Activated CD4-positive, alpha-beta memory T cell treated with anti-CD3 and anti-CD28 coated beads for 36 hours (primary cell): ENCODE results near the gene IMMT. TPM values are rescaled to one million over a fixed set of nuclear protein-coding genes. Genes with fewer than 3 reads are reported as not detected.

ENCODE experiments used
- CTCF ChIA-PET: fragments of 350-600 bp; sonication (Branson Sonifier 250); formaldehyde crosslinking; loops from one replicate; lab custom pipeline; 2021; ENCODE audit warnings: antibody characterized with exemption, inconsistent platforms; lab: Charles Lee
- POLR2A ChIA-PET: fragments of 350-600 bp; sonication (Branson Sonifier 250); formaldehyde crosslinking; loops from one replicate; lab custom pipeline; 2021; ENCODE audit warnings: antibody characterized with exemption; lab: Charles Lee
- DNase-seq: peaks from one replicate; pipeline ENCODE4 v3.0.0-alpha.2; 2020
- H3K27ac Mint-ChIP-seq: one replicate; pipeline ENCODE4 v1.8.0; 2021; ENCODE audit warnings: mixed read lengths
- H3K27me3 Mint-ChIP-seq: one replicate; pipeline ENCODE4 v1.8.0; 2021; ENCODE audit warnings: mixed read lengths
- H3K36me3 Mint-ChIP-seq: one replicate; pipeline ENCODE4 v1.8.0; 2021; ENCODE audit warnings: mixed read lengths
- H3K4me1 Mint-ChIP-seq: one replicate; pipeline ENCODE4 v1.8.0; 2021; ENCODE audit warnings: low read depth, mixed read lengths
- H3K4me3 Mint-ChIP-seq: one replicate; pipeline ENCODE4 v1.8.0; 2021; ENCODE audit warnings: mild to moderate bottlenecking, mixed read lengths
- H3K9me3 Mint-ChIP-seq: one replicate; pipeline ENCODE4 v1.8.0; 2021; ENCODE audit warnings: mixed read lengths
- intact Hi-C: fragments of 100-400 bp; cut with micrococcal nuclease; formaldehyde crosslinking; loops from one replicate; pipeline ENCODE4 v1.15.1; 2023
- total RNA-seq, 2 experiments: library from RNA; stranded (reverse); gene quantifications; one replicate each; pipeline ENCODE4 v1.2.3, GENCODE V29; 2021

The IMMT gene
- total RNA-seq, 2 experiments from 2014 or later = 170 to 172 TPM

DNA sequence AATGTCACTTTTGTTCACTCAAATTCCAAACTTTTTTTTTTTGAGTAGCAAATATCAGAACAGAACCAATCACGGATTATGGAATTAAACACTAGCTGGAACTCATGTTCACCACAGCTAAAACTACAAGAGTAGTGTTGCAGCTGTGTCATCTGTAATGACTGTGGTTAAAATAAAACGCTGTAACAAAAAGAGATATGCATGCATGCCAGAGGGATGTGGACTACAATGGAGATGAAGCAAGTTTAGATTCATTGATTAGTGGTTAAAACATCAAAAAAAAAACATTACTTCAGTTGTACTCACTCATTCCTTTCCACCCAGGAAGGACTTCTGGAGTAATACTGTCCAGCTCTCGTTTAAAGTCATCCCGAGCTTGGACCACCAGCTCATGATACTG, 37.0 kb downstream of the IMMT start:
- no peak overlapping the region for H3K4me3 Mint-ChIP-seq
- intact Hi-C loops = no loop called here
- CTCF ChIA-PET = interaction anchor here (0.8 kb wide), 2 partner anchors 39 to 521 kb away, joined by 3 read pairs; no protein-coding TSS in a partner anchor
- H3K4me1 Mint-ChIP-seq = no peaks in the 10 kb centered on the region
- no peaks in the 10 kb centered on the region for H3K27me3 Mint-ChIP-seq
- H3K9me3 Mint-ChIP-seq = no peaks in the 10 kb centered on the region
- H3K27ac Mint-ChIP-seq = no peak overlapping the region
- DNase-seq = no peak
- H3K36me3 Mint-ChIP-seq = peaks cover 33% of the 10 kb centered on the region
- POLR2A ChIA-PET = interaction anchor here (1.0 kb wide), 1 partner anchor 19 kb away, joined by 3 read pairs; no protein-coding TSS in a partner anchor

DNA sequence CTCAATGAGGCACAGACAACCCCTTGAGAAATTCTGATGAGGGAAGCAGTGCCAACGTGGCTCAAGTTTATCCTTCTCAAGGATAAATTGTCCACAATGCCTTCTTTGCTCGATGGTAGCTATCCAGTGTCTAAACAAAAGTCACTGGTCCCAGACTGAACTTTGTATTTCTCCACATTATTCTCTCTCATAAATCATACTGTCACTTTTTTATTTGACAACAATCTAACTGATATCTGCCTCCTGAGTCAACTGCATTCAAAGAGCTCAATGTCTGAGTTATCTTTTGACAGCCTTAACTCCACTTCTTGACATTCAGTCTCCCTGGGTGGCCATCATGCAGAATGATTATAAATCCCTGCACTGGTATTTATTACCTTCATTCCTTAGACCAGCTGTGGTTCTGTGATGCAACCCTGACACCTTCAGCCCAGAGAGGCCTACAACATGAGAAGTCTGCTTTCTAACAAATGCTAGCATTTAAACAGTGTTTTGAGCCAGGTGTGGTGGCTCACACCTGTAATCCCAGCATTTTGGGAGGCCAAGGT, 38.2 kb downstream of the IMMT start:
- CTCF ChIA-PET = interaction anchor here (0.6 kb wide), 1 partner anchor 40 kb away, joined by 4 read pairs; no protein-coding TSS in a partner anchor
- Mint-ChIP-seq H3K4me3 (no peak overlapping the region), H3K36me3 (peaks cover 30% of the 10 kb centered on the region), H3K9me3 (no peaks in the 10 kb centered on the region), H3K4me1 (peaks cover 2% of the 10 kb centered on the region), H3K27me3 (no peaks in the 10 kb centered on the region), H3K27ac (no peak overlapping the region)
- intact Hi-C loops = no loop called here
- no peak for DNase-seq
- POLR2A ChIA-PET = no interaction called here

DNA sequence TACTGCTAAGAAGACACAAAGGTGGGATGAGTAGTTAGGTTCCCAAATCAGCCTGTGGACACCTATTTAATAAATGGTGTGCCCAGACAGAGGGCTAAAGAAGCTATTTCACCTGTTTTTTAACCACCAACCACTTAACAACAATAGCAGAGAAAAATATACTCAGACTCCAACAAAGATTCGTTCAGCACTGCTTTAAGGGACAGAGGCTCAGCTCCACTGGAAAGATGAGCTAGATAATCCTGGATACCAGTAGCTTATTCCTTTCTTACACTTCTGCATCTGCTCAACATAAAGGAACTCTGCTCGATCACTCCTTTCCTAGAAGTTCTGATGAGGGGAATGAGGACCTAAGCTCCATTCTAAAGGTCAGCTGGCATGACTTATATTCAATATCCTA, 44.8 kb downstream of the IMMT start:
- Mint-ChIP-seq H3K27me3 (no peaks in the 10 kb centered on the region), H3K4me3 (no peak overlapping the region), H3K36me3 (peaks cover 44% of the 10 kb centered on the region), H3K27ac (no peak overlapping the region), H3K9me3 (no peaks in the 10 kb centered on the region), H3K4me1 (peaks cover 8% of the 10 kb centered on the region)
- intact Hi-C loops = no loop called here
- ChIA-PET CTCF (interaction anchor here (0.6 to 1.3 kb wide), 3 partner anchors 35 to 323 kb away, joined by 3 to 4 read pairs (median 3); no protein-coding TSS in a partner anchor), POLR2A (interaction anchor here (1.1 kb wide), 2 partner anchors 10 to 13 kb away, joined by 3 read pairs; no protein-coding TSS in a partner anchor)
- DNase-seq = no peak

DNA sequence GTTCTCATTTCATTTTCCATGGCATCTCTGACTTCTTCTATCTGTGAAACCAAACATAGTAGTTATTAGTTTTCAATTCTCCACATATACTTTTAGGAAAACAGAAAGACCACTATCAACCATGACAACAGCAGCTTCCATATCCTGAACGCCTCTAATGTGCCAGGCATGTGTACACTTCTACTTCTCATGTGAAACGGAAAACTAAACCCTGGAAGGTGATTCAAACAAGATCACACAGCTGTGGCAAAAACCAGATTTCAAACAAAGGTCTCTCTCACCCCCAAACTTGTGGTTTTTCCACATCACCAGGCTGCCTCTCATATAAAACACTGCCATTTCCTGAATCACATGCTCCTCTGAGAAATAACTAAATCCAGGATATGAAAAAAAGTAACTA, 47.5 kb downstream of the IMMT start:
- Mint-ChIP-seq H3K27me3 (no peaks in the 10 kb centered on the region), H3K27ac (peak overlapping the region; percentile 45), H3K36me3 (peaks cover 53% of the 10 kb centered on the region), H3K4me3 (no peak overlapping the region), H3K4me1 (peaks cover 6% of the 10 kb centered on the region), H3K9me3 (no peaks in the 10 kb centered on the region)
- ChIA-PET CTCF (no interaction called here), POLR2A (interaction anchor here (1.3 kb wide), 1 partner anchor 48 kb away, joined by 3 read pairs; the partner anchor contains the start of gene IMMT)
- intact Hi-C loops = no loop called here
- DNase-seq = no peak

DNA sequence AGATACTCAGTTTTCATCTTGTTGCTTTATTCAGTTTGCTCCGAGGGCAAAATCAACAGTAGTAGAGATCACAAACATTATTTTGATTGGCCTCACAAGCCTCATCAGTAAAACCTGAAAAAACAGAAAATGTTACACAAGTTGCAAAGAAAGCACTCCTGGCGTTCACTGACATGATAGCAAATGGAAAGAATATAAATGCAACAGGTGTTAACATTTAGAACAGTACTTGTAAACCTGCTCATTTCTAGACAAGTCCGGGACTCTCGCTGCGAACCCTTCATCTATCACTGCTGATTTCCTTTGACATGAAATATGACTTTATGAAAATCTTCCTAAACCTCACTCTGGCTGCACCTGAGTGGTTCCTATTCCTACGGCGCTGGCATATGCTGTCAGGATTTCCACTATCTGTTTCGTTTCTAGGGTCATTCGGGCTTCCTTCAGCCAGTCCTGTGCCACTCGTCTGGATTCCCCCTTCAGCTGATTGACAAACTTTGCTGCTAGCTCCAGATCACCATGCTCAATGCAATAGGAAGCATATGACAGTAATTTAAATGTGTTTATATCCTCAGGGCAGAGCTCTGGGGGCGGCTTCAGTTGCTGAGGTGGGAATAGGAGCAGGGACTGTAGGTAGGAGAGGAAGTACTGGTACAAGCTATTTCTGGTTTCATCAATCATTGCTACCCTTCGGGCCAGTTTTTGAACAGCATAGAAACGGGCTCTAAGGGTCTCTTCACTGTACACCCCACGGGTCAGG, 51.2 kb downstream of the IMMT start:
- intact Hi-C loops = no loop called here
- H3K4me1 Mint-ChIP-seq = peaks cover 14% of the 10 kb centered on the region
- H3K9me3 Mint-ChIP-seq = no peaks in the 10 kb centered on the region
- H3K27ac Mint-ChIP-seq = peak overlapping the region; percentile 52
- H3K27me3 Mint-ChIP-seq = no peaks in the 10 kb centered on the region
- POLR2A ChIA-PET = interaction anchor here (1.2 kb wide), 1 partner anchor 41 kb away, joined by 3 read pairs; no protein-coding TSS in a partner anchor
- H3K36me3 Mint-ChIP-seq = peaks cover 53% of the 10 kb centered on the region
- no peak for DNase-seq
- CTCF ChIA-PET = interaction anchor here (0.8 kb wide), 1 partner anchor 56 kb away, joined by 3 read pairs; no protein-coding TSS in a partner anchor
- H3K4me3 Mint-ChIP-seq = no peak overlapping the region

DNA sequence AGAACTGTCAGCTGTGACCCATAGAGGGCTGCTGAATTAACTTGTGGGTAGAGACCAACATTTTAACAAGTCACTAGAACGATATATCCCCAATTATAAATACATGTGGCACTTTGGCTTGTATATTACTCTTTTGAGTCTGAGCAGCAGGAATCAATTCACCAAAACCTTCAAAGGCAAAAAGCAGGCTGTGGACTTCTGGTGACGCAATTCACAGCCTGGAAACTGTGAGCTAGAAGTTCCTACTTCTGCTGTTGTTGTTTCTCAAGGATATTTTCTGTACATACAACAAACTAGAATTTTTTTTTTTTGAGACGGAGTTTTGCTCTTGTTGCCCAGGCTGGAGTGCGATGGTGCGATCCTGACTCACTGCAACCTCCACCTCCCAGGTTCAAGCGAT, 52.0 kb downstream of the IMMT start:
- Mint-ChIP-seq H3K36me3 (peaks cover 57% of the 10 kb centered on the region), H3K27me3 (no peaks in the 10 kb centered on the region), H3K4me3 (no peak overlapping the region), H3K27ac (no peak overlapping the region), H3K9me3 (no peaks in the 10 kb centered on the region), H3K4me1 (peaks cover 20% of the 10 kb centered on the region)
- DNase-seq = no peak
- intact Hi-C loops = no loop called here
- POLR2A ChIA-PET = interaction anchor here (1.2 kb wide), 1 partner anchor 42 kb away, joined by 3 read pairs; no protein-coding TSS in a partner anchor
- CTCF ChIA-PET = interaction anchor here (0.8 to 1.1 kb wide), 2 partner anchors 55 to 63 kb away, joined by 3 read pairs; no protein-coding TSS in a partner anchor

DNA sequence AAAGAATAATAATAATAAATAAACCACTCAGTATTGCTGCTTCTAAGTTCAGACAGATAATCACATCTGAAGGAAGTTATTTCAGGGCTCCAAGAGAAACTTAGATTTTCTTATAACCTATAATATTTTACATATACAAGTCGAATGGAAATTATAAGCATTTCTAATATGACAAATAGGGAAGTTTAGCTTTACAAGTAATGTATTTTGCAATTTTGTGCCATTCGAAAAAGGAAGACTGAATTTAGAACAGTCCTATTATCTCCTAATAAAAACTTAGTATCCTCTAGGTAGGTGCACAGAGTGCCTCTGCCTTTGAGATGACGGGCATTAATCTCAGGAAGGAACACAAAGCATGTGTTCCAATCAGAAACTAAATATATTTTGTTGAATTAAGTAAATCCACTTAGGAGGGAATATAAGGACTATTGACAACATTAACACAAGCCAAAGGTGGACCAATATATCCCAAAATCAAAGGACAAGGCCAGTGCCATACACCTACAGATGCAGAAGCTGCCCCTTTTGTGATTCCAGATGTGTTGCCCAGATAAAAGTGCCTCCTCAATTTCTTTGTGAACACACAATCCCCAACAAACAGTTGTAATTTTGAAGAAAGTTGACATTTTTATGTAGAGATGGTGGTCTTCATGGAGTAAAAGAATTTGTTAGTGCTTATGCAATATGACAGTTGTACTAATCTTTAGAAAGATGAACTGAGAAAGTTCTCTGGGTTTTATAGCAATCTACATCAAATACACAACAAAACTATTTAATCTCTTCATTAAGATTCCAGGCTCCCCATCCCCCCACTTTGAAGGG, 52.6 kb downstream of the IMMT start:
- Mint-ChIP-seq H3K36me3 (peaks cover 57% of the 10 kb centered on the region), H3K27me3 (no peaks in the 10 kb centered on the region), H3K4me1 (peaks cover 17% of the 10 kb centered on the region), H3K4me3 (no peak overlapping the region), H3K9me3 (no peaks in the 10 kb centered on the region), H3K27ac (no peak overlapping the region)
- POLR2A ChIA-PET = no interaction called here
- CTCF ChIA-PET = interaction anchor here (0.8 to 1.1 kb wide), 2 partner anchors 54 to 62 kb away, joined by 3 read pairs; no protein-coding TSS in a partner anchor
- intact Hi-C loops = no loop called here
- DNase-seq = no peak

DNA sequence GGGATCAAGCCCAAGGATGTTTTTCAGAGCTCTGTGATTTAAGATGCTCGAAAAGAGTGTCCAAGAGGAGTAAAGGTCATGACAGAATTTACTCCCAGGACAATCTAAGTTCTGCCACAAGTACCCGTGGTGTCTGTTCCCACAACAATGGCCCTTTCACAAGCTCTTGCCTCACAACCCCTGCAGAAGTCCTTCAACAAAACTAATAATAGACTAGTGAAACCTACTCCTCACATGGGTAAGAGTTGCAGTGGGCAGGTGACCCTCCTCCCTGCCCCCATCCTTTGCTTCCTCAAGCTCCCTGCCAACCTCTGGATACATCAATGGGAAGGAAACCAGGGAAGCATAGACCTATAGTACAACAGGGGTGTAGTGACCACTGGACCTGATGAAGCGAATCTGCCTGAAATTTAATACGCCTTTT, 54.3 kb downstream of the IMMT start:
- intact Hi-C loops = no loop called here
- Mint-ChIP-seq H3K4me1 (peaks cover 16% of the 10 kb centered on the region), H3K9me3 (no peaks in the 10 kb centered on the region), H3K4me3 (no peak overlapping the region), H3K36me3 (peaks cover 63% of the 10 kb centered on the region), H3K27ac (peak overlapping the region; percentile 61), H3K27me3 (no peaks in the 10 kb centered on the region)
- POLR2A ChIA-PET = interaction anchor here (0.9 kb wide), 1 partner anchor 9 kb away, joined by 3 read pairs; no protein-coding TSS in a partner anchor
- DNase-seq = no peak
- CTCF ChIA-PET = no interaction called here

DNA sequence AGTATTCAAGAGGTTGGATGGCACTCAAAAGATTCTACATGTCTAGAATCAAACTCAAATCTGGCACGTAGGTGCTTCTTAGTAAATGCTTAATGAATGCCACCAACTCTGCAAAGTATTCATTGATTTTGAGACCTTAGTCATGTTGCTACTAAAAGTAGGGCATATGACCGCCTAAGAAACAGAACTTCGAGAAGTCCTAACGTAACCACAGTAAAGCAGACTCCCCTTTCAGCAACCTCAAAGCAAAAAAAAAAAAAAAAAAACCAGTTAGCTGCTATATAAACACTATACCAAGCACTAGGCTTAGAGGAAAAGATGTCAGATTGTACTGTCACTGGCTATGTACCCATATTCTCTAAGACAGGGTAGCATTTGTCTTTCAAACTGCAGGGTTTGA, 55.3 kb downstream of the IMMT start:
- no peaks in the 10 kb centered on the region for H3K27me3 Mint-ChIP-seq
- POLR2A ChIA-PET = no interaction called here
- H3K4me3 Mint-ChIP-seq = no peak overlapping the region
- H3K4me1 Mint-ChIP-seq = peaks cover 16% of the 10 kb centered on the region
- peak overlapping the region; percentile 54 for H3K27ac Mint-ChIP-seq
- CTCF ChIA-PET = interaction anchor here (1.6 kb wide), 1 partner anchor 313 kb away, joined by 3 read pairs; no protein-coding TSS in a partner anchor
- DNase-seq = no peak
- no peaks in the 10 kb centered on the region for H3K9me3 Mint-ChIP-seq
- H3K36me3 Mint-ChIP-seq = peaks cover 71% of the 10 kb centered on the region
- intact Hi-C loops = loop anchor here (2.0 kb wide), 1 partner anchor 33 kb away; the partner anchor contains the start of gene PTCD3

DNA sequence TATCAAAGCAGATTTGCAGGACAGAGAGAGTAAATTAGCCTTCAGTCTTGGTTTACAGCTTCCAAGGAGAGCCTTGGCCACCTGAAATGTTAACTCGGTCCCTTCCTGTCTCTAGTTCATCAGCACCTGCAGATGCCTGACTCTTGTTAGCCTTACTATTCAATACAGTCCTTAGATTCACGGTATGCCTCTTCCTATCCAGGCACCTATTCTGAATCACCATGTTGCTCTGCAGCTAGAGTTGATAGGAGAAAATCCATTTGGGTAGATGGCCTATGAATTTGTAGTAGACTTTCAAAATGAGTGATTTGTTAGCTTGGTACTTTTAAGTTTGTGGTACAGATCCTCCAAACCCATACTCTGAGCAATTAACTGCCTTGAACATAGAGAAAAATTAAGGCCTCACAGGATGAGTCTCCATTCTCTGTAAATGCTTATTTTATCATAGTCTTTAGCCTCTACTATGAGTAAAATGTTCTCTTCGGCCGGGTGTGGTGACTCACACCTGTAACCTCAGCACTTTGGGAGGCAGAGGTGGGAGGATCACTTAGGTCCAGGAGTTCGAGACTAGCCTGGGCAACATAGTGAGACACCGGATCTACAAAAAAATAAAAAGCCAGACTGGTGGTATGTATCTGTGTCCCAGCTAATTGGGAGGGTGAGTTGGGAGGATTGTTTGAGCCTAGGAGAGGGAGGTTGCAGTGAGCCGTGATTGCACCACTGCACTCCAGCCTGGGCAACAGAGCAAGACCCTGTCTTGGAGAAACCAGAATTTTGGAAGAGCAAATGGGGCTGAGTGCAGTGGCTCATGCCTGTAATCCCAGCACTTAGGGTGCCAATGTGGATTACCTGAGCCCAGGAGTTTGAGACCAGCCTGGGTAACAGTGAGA, 56.3 kb downstream of the IMMT start:
- POLR2A ChIA-PET = interaction anchor here (0.9 to 1.3 kb wide), 3 partner anchors 10 to 33 kb away, joined by 3 read pairs; partner anchors contain the start of genes POLR1A and PTCD3
- DNase-seq = peak; percentile 45
- CTCF ChIA-PET = interaction anchor here (0.7 to 1.6 kb wide), 3 partner anchors 12 to 312 kb away, joined by 3 read pairs; no protein-coding TSS in a partner anchor
- Mint-ChIP-seq H3K27me3 (no peaks in the 10 kb centered on the region), H3K27ac (peak overlapping the region; percentile 82), H3K36me3 (peaks cover 70% of the 10 kb centered on the region), H3K4me3 (no peak overlapping the region), H3K9me3 (no peaks in the 10 kb centered on the region), H3K4me1 (peaks cover 16% of the 10 kb centered on the region)
- intact Hi-C loops = loop anchor here (2.0 kb wide), 1 partner anchor 32 kb away; the partner anchor contains the start of gene PTCD3
